Stimulated activated CD8-positive, alpha-beta memory T cell treated with anti-CD3 and anti-CD28 coated beads, Interleukin-7, amount 100 ng/mL, for 4 hours (primary cell): Measurements from ENCODE around the gene TMEM170B.

ENCODE experiments used
- DNase-seq, 2 donors: peaks; one replicate each; pipeline ENCODE4 v3.0.0-alpha.2; 2020; ENCODE audit warnings: low read depth in 2 of 2

TMEM170B gene, protein sequence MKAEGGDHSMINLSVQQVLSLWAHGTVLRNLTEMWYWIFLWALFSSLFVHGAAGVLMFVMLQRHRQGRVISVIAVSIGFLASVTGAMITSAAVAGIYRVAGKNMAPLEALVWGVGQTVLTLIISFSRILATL

DNA sequence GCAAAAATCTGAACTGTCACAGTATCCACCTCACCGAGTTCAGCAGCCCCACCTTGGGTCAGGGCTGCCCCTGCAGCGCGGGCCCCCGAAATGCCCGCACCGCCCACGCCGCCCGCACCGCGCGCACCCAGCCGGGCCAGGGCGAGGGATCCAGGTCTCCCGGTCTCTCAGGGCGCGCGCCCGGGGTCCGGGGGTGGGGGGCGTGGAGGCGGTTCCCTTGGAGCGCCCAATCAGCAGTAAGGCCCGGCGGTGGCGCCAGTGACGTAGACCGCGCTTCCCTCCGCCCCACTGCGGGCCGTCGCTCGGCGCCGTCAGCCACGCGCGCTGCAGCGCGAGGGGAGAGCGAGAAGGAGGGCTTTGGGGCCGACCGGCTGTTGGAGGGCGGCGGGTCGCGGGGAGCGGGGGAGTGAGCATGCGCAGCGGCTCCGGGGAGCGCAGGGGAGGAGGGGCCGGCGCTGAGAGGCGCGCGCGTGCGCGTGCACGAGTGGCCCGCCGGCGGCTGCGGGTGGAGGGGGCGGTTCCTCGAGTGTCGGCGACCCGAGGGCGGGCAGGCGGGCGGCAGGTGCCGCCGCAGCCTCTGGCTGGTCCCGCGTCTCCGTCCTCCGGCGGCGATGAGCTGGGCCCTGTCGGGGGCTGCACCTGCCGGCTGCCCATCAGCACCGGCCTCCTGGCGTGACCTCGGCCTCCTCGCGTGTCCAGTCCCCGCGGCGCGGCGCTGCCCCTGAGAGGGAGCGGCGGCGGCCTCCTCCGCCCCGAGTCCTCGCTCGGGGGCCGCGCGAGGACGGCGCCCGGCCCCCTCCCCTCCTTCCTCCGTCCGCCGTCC is at the start of gene TMEM170B:
TMEM170B (plus strand) TSS at position 521 of the 823 bp plus-strand sequence. CDS start 529 bp downstream, outside the sequence.
- peak; percentile 90 to 97 for DNase-seq

DNA sequence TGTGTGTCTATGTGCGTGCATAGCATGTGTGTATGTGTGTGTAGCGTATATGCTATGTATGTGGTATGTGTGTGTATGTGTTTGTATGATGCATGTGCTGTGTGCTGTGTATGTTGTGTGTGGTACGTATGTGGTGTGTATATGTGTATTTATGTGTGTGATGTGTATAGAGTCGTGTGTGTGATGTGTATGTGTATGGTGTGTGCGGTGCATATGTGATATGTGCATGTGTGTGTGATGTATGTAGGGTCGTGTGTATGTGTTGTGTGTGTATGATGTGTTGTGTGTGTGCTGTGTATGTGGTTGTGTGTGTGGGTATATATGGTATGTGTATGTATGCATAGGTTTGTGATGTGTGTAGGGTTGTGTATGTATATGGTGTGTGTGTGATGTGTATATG is 46.6 kb upstream of the TMEM170B start:
- no peak for DNase-seq

- DNase-seq, result no peak
Observed at GRCh38 chr6:11491596-11492463, 45.7 kb upstream of the TMEM170B start.

DNA sequence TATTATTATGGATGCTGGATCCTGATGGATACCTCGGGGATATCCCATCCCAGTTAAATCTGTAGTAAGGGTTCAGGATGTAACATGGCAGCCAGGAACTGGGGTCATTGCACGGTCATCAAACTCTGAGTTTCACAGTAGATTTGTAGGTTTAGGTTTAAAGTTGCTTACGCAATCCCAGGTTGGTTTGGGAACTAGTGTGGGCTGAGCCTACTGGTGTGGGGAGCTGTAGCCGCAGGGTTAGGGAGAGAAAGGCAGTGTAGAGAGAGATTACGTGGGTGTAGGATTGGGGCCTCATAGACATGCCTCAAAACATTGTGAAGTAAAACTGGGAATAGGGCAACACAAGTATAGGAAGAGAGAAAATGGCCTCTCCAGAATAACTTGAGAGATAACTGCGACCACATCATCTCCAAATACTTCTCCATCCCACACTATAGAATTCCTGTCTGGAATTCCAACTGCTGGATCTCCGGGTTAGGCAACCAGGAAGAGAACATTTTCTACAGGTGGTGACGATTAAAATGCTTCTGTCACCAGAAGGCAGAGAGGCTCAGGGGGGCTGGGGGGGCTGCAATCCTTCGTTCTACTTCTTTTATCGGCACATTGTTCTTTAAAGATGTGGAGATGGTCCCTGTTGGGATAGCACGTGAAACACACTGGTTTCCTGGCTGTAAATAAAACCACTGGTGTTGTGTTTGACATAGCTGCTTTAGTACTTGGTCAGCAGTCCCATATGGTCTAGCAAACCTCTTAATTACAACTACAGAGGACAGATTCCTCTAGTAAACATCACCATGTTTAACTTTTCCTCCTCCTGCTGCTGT is 44.9 kb upstream of the TMEM170B start:
- DNase-seq, result no peak

- DNase-seq, result no peak
Observed at GRCh38 chr6:11493974-11494373, 43.6 kb upstream of the TMEM170B start.

DNA sequence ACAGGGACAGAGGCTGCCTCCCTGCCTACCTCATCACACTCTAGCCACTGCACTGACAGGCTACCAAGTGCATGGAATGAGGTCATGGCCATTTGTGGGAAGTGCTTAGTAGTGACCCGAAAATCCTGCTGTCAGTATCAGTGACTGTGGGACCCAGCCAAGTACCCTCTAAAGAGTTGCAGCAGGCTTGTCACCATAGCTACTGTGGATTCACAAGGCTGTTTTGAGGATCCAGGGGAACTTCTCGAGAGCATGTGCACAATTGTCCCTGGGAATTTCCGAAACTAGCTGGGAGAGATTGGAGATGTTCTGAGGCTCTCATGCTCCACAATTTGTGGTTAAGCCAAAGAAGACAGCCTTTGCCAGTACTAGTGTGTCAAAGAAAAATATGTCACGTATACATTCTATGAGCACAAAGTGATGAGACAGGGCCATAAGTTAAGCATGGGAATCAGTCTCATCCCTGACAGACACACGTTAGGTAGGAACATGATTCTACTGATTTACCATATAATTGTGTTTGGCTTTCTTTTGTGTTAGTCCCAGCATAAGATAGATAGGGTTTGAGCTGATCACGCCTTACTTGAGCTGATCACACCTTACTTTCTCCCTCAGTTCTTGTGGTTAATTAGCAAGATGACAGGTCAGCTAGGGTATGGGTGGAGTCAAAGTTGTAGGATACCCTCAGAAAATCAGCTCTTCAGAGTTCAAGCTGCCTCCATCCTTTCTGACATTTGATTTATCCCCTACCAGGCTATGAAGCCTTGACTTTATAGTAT is 42.6 kb upstream of the TMEM170B start:
- DNase-seq, result no peak

- DNase-seq, result no peak
Observed at GRCh38 chr6:11495565-11496145, 41.9 kb upstream of the TMEM170B start.

GRCh38 chr6:11496152-11497060 is 41.1 kb upstream of the TMEM170B start:
- DNase-seq, result peak; percentile 39 to 63

DNA sequence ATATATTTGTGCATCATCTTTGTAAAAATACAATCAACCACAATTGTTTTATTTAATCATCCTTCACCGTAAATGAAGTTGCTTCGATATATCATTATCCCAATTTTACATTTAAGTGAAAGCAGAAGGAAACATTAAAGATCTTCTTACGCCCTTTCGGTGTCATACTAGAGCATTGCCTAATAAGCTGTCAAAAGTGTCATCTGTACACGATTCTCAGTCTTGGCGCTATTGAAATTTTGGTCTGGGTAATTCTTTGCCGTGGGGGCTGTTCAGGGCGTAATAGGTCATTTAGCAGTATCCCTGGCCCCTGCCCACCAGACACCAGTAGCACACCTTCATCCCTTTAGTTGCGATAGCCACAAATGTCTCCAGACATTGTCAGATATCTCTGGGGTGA is 40.4 kb upstream of the TMEM170B start:
- DNase-seq, result no peak

GRCh38 chr6:11497881-11498280 is 39.7 kb upstream of the TMEM170B start:
- no peak for DNase-seq

DNA sequence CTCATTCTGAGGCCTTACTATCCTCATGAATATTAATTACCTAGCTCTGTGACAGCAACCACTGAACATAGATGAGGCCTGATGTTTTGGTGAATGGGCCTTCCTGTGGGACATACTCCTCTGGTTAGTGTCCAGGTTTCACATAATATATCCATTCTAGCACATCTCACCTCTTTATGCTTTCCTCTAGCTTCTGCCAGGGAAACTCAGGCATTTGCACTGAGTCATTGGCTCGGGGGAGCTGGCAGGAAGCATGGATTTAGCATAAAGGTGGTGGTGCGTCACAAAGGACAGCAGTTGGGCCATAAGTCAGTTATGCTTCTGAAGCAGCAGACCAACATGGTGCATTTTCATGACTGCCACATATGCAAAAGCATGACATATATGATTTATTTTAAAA is 37.5 kb upstream of the TMEM170B start:
- no peak for DNase-seq

GRCh38 chr6:11509471-11509870 is 28.1 kb upstream of the TMEM170B start:
- no peak for DNase-seq

DNA sequence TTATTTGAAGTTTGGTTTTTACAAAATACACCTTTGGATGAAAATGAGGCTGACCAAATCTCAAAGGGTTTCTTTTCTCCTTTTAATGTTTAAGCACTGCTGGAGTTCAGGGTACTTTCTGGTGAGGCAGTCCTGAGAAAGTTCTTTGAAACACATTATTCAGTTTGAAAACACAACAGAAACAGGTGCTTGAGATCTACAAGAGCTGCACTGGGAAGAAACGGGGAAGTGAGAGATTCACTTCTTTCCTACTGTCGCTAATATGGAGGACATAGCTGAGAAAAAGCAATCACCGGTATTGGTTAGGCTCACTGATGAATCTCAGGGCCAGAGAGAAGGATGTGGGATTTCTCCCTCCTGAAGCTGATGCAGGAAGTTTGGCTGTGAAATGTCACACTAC is 22.9 kb upstream of the TMEM170B start:
- no peak for DNase-seq

- DNase-seq, result no peak
Observed at GRCh38 chr6:11515763-11516162, 21.8 kb upstream of the TMEM170B start.

GRCh38 chr6:11522812-11523605 is 14.5 kb upstream of the TMEM170B start:
- DNase-seq, result no peak

- no peak for DNase-seq
Observed at GRCh38 chr6:11525468-11526155, 11.9 kb upstream of the TMEM170B start.

DNA sequence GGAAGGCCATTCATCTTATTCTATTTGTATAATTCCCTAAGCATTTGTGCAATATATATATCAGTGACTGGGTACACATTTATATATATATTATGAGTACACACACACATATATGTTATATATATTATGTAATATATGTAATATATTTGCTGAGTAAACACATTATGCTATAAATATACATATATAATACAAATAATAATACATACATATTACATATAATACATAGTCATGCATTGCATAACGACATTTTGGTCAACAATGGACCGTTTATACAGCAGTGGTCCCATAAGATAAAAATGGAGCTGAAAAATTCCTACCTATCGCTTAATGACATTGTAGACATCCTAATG is 11.4 kb upstream of the TMEM170B start:
- no peak for DNase-seq

DNA sequence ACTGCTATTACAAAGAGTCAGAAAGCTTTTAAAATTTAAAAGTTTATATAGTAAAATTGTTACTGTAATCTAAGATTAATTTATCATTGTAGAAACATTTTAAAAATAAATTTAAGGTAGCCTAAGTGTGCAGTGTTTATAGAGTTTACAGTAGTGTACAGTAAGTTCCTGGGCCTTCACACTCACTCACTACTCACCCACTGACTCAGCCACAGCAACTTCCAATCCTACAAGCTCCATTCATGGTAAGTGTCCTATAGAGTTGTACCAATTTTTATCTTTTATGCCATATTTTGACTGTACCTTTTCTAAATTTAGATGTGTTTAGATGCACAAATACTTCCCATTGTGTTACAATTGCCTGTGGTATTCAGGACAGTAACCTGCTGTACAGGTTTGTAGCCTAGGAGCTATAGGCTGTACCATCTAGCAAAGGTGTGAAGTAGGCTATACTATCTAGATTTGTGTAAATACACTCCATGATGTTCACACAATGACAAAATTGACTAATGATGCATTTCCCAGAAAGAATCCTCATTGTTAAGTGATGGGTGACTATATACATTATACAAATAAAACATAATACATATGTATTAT is 10.2 kb upstream of the TMEM170B start:
- no peak for DNase-seq
